DND-41 (cell line): ENCODE data around the gene ABCG1.

Experiments
- ATAC-seq: fragments of 200-7000 bp; cut with Tn5 transposase; 3 replicates; pipeline ENCODE4 v1.9.1; 2021; ENCODE audit warnings: low read depth; ENCODE audit not compliant: insufficient read depth
- DNase-seq: peaks from one replicate; pipeline ENCODE4 v3.0.0-alpha.2; 2020
- H2AFZ ChIP-seq: 2 replicates; pipeline ENCODE4 v1.6.0; 2012; ENCODE audit warnings: low read depth, low read length
- H3K27ac ChIP-seq: 2 replicates; pipeline ENCODE4 v1.5.1; 2012; ENCODE audit warnings: low read length, inconsistent platforms
- H3K27me3 ChIP-seq: fragments of 200-600 bp; sonication (generic); 2 replicates; pipeline ENCODE4 v1.6.0; 2012; ENCODE audit warnings: low read length, mild to moderate bottlenecking, inconsistent platforms; ENCODE audit not compliant: insufficient read depth, poor library complexity
- H3K36me3 ChIP-seq: 2 replicates; pipeline ENCODE4 v1.5.1; 2012; ENCODE audit warnings: low read length, inconsistent platforms; ENCODE audit not compliant: insufficient read depth
- H3K4me1 ChIP-seq: 2 replicates; pipeline ENCODE4 v1.5.1; 2012; ENCODE audit warnings: mild to moderate bottlenecking, low read length; ENCODE audit not compliant: insufficient read depth
- H3K4me2 ChIP-seq: 2 replicates; pipeline ENCODE4 v1.6.0; 2012; ENCODE audit warnings: mild to moderate bottlenecking, moderate library complexity, low read length, inconsistent platforms; ENCODE audit not compliant: insufficient read depth
- H3K4me3 ChIP-seq, 2 experiments: fragments of 200-600 bp in 1 of 2; shearing (Covaris generic) in 1 of 2; 2 replicates each; pipeline ENCODE4 v1.5.1; 2012 to 2016; ENCODE audit warnings: inconsistent platforms in 2 of 2, low read length in 2 of 2, mild to moderate bottlenecking in 2 of 2, low read depth in 1 of 2, moderate library complexity in 1 of 2
- H3K79me2 ChIP-seq: 2 replicates; pipeline ENCODE4 v1.6.0; 2012; ENCODE audit warnings: low read length, inconsistent platforms; ENCODE audit not compliant: insufficient read depth
- H3K9ac ChIP-seq: 2 replicates; pipeline ENCODE4 v1.6.0; 2012; ENCODE audit warnings: low read depth, mild to moderate bottlenecking, inconsistent platforms, low read length, moderate library complexity
- H3K9me3 ChIP-seq: 2 replicates; pipeline ENCODE4 v1.5.1; 2012; ENCODE audit warnings: low read length, moderate library complexity, mild to moderate bottlenecking, inconsistent platforms; ENCODE audit not compliant: insufficient read depth, severe bottlenecking
- H4K20me1 ChIP-seq: 2 replicates; pipeline ENCODE4 v1.6.0; 2012; ENCODE audit warnings: low read length; ENCODE audit not compliant: insufficient read depth
- EZH2 ChIP-seq: IDR thresholded peaks from 3 replicates; pipeline ENCODE4 v1.6.1; 2012; ENCODE audit warnings: borderline replicate concordance, low read depth, mild to moderate bottlenecking, moderate library complexity, low read length, inconsistent platforms; ENCODE audit not compliant: severe bottlenecking
- TF ChIP-seq, protein P1 (sequence below): IDR thresholded peaks from 2 replicates; pipeline ENCODE4 v1.5.1; 2012; ENCODE audit warnings: borderline replicate concordance, low read length, moderate library complexity, mild to moderate bottlenecking; ENCODE audit not compliant: poor library complexity, severe bottlenecking; ENCODE audit errors: extremely low read depth

Gene ABCG1

DNA sequence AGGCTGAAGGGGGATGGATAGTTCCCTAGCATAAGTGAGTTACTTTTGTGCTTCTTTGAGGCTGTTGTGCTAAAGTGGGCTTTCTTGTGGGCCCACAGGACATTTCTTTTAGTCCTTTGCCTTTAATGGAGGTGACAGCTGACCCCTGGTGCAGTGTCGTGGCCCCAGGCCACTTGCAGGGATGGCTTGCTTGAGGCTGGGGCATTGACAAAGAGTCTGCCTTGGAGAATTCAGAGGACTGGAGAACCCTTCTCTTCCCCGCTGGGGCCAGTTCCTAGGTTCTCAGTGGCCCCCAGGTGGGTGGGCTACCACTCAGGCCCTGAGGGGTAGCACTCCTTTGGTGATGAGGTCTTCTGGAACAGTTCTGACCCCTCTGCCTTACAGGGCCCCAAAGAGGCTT lies 12.8 kb downstream of the ABCG1 start:
- peaks cover 100% of the 10 kb centered on the region for H3K4me1 ChIP-seq

DNA sequence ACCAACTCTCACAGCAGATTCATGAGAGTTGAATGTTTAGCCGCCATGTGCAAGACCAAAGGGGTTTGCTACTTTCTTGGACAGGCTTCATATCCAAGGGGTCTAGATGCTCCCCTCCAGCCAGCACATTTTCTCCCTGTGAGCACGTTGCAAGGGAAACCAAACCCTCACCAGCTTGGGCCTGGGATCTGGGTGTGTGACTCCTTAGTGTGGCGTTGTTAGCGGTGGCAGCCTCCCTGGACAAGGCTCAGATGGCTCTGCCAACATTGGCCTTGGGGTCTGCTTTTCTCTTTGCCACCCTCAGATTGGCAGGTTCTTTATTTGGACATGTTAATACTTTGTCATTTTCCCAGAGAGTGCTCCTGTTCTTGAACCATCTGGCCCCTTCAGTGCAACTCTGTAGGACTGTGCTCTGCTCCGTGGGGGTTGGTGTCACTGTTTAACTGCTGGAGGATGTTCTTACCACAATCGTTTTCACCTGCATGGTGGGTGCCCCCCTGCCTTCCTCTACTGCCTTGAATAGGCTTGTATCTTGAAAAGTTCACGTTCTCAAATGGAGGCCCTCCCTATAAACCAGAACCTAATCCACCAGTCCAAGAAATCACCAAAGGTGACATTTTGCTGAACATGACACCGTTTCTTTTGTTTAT lies 13.4 kb downstream of the ABCG1 start:
- no peaks in the 10 kb centered on the region for H4K20me1 ChIP-seq
- TF ChIP-seq, protein P1, sequence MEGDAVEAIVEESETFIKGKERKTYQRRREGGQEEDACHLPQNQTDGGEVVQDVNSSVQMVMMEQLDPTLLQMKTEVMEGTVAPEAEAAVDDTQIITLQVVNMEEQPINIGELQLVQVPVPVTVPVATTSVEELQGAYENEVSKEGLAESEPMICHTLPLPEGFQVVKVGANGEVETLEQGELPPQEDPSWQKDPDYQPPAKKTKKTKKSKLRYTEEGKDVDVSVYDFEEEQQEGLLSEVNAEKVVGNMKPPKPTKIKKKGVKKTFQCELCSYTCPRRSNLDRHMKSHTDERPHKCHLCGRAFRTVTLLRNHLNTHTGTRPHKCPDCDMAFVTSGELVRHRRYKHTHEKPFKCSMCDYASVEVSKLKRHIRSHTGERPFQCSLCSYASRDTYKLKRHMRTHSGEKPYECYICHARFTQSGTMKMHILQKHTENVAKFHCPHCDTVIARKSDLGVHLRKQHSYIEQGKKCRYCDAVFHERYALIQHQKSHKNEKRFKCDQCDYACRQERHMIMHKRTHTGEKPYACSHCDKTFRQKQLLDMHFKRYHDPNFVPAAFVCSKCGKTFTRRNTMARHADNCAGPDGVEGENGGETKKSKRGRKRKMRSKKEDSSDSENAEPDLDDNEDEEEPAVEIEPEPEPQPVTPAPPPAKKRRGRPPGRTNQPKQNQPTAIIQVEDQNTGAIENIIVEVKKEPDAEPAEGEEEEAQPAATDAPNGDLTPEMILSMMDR: peak; percentile 12
- TF ChIP-seq EZH2: no peak
- H3K36me3 ChIP-seq: peaks cover 22% of the 10 kb centered on the region
- DNase-seq (peak; percentile 90), ATAC-seq (peak; percentile 72)
- no peaks in the 10 kb centered on the region for H3K27me3 ChIP-seq
- H3K9ac ChIP-seq: peak overlapping the region; percentile 59
- H3K27ac ChIP-seq: peak overlapping the region; percentile 99
- peaks cover 68% of the 10 kb centered on the region for H3K79me2 ChIP-seq
- peak overlapping the region; percentile 41 for H3K4me2 ChIP-seq
- H3K4me1 ChIP-seq: peaks cover 100% of the 10 kb centered on the region
- no peaks in the 10 kb centered on the region for H3K9me3 ChIP-seq
- H2AFZ ChIP-seq: no peak overlapping the region
- H3K4me3 ChIP-seq: peak overlapping the region in 1 of 2 experiments; percentile 23; a peak in 1 of 4 replicates

More for the DNA sequence above, 12.8 kb downstream of the ABCG1 start:
- H4K20me1 ChIP-seq: no peaks in the 10 kb centered on the region
- peak overlapping the region in 1 of 2 experiments; percentile 14; a peak in 1 of 4 replicates for H3K4me3 ChIP-seq
- H3K27me3 ChIP-seq: no peaks in the 10 kb centered on the region
- no peak overlapping the region for H2AFZ ChIP-seq
- ATAC-seq (no peak), DNase-seq (no peak)
- H3K79me2 ChIP-seq: peaks cover 64% of the 10 kb centered on the region
- TF ChIP-seq EZH2: no peak
- TF ChIP-seq, protein P1: no peak
- H3K9me3 ChIP-seq: no peaks in the 10 kb centered on the region
- peak overlapping the region; percentile 99 for H3K27ac ChIP-seq
- H3K36me3 ChIP-seq: peaks cover 27% of the 10 kb centered on the region
- H3K4me2 ChIP-seq: peak overlapping the region; percentile 41; the same call in 1 of the 2 replicates
- peak overlapping the region; percentile 59 for H3K9ac ChIP-seq

DNA sequence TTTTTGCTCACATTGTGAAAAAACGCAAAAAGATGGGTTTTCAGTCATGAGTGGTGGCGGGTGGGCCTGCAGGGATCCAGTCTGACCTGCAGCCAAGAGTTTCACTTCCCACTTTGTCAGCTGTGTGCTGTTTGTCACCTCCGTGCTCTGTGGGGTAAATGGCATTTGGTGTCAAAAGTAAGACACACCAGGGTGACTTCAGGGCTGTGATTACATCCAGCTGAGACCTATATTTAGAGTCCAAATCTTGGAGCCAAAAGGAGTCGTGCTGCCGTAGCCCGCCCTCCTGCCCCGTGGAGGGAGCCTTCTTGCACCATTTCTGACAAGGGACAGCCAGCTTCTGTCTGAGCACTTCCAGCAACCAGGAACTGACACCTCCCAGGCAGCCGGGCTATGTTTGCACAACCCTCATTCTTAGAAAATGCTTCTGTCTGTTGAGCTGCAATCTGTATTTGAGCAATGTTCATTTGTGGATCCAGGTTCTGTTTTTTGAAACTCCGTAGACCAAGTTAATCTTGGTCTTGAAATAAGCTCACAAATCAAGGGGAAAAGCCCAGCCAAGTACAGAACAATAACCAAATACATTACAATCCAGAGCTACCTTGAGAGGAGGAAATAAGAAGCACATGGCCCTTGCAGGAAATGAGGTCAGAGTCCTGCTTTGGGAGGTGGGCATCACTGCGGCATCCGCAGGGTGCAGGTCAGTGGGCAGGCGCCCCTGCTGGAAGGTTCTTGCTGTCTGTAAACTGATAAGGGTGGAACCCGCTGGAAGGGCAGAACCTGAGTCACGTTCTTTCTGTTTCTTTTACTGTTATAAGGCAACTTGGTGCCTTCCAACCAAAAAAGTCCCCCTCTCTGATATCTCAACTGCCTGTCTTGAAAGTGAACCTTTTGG lies 14.4 kb downstream of the ABCG1 start:
- Histone ChIP-seq H3K79me2 (peaks cover 77% of the 10 kb centered on the region), H4K20me1 (no peaks in the 10 kb centered on the region), H3K36me3 (peaks cover 18% of the 10 kb centered on the region; the same call in 1 of the 2 replicates), H3K4me1 (peaks cover 100% of the 10 kb centered on the region), H2AFZ (peak overlapping the region; percentile 9; the same call in 1 of the 2 replicates), H3K9me3 (no peaks in the 10 kb centered on the region), H3K27ac (peak overlapping the region; percentile 99), H3K4me3 (peak overlapping the region in 1 of 2 experiments; percentile 23; a peak in 1 of 4 replicates), H3K9ac (peak overlapping the region; percentile 59), H3K27me3 (no peaks in the 10 kb centered on the region), H3K4me2 (peak overlapping the region; percentile 62)
- ATAC-seq: no peak
- DNase-seq: peak; percentile 57
- TF ChIP-seq, protein P1: peak; percentile 17
- TF ChIP-seq EZH2: no peak
